HG03354 (cell line): ENCODE results near the gene SGPL1.

ENCODE experiments used
- ATAC-seq: cut with Tn5 transposase; IDR thresholded peaks from one replicate; pipeline ENCODE4 v1.9.1; 2021; ENCODE audit warnings: mild to moderate bottlenecking; ENCODE audit not compliant: unreplicated experiment, poor library complexity, severe bottlenecking

SGPL1 gene

DNA sequence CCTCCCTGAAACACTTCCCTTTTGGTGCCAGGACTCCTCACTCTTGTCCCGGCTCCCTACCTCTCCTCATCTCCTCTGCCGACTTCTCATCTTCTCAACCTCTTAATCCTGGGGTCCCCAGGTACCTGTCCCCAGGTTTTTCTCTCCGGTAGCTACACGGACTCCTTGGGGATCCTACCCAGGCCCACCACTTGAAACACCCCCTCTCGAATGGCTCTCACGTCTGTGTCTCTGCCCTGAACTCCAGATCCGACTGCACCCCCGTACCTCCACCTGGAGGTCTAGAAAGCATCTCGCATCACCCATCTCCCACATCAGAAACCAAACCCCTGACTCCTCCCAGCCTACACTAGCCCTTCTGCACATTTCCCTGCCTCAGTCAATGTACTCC is 35.4 kb upstream of the SGPL1 start:
- ATAC-seq = no peak

DNA sequence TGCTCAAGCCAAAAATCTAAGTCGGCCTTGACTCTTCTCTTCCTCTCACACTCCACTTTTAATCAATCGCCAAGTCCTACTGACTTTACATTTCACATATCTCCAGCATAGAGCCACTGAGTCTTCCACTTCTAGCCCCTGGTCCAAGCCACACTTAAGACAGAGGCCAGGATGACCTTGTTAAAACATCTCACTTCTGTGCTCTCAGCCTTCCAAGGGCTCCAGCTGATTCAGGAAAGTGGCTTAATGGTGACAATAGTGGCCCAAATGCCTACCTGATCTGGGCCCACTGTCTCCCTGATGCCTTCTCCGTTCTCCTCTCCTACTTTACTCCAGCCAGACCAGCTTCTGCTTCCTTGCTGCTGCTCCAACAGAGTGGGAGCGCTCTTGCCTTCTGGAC is 35.0 kb upstream of the SGPL1 start:
- no peak for ATAC-seq

DNA sequence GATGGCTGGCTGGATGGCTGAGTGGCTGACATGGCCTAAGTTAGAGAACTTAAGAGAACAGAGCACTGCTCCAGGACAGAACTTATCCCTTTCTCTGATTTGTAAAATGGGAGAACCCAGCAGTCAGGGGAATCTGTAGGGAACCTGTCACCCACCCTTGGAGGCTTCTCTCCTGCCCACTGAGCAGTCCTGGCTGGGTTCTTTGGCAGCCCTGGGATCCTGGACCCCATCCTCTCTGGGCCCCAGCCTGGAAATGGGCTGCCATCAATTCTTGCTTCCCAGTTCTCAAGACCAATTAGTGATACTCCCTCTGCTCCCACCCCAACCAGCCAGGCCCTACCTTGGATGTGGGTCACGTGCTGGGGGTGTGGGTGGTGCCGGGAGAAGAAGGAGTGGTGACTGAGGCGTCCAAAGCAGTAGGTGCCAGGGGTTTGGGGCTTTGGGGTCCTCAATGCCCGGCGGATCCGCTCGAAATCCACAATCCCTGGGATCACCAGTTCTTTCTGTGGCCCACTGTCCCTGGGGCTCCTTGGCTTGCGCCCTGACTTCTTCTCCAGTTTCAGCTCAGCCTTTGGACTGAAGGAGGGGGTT is 34.2 kb upstream of the SGPL1 start:
- no peak for ATAC-seq

DNA sequence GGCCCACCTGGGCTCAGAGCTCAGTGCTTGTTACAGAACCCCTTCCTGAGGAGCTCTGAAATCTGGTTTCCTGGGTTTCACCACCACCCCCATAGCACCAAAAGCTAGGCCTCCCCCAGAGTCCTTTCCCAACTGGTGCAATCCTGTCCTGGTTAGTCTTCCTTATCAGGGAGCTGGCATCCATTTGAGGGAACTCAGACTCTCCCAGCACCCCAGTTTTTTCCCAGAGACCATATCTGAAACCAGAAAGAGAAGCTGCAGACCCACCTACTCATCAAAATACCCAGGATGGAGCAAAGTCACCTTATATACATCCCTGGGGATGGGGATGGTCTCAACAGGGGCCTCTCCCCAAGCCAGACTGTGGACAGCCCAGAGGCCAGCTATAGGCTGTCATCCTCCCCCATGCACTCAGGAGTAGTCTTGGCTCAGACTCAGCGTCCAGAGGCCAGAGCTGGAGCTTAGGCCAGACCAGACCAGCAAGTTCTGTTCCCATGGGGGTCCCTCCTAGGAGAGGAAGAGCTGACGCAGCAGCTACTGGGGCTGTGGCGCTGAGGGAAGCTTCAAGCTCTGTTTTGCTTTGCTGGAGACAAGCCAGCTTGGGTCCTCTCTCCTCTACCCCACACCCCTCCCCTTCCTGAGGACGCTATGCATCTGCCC is 33.5 kb upstream of the SGPL1 start:
- no peak for ATAC-seq

DNA sequence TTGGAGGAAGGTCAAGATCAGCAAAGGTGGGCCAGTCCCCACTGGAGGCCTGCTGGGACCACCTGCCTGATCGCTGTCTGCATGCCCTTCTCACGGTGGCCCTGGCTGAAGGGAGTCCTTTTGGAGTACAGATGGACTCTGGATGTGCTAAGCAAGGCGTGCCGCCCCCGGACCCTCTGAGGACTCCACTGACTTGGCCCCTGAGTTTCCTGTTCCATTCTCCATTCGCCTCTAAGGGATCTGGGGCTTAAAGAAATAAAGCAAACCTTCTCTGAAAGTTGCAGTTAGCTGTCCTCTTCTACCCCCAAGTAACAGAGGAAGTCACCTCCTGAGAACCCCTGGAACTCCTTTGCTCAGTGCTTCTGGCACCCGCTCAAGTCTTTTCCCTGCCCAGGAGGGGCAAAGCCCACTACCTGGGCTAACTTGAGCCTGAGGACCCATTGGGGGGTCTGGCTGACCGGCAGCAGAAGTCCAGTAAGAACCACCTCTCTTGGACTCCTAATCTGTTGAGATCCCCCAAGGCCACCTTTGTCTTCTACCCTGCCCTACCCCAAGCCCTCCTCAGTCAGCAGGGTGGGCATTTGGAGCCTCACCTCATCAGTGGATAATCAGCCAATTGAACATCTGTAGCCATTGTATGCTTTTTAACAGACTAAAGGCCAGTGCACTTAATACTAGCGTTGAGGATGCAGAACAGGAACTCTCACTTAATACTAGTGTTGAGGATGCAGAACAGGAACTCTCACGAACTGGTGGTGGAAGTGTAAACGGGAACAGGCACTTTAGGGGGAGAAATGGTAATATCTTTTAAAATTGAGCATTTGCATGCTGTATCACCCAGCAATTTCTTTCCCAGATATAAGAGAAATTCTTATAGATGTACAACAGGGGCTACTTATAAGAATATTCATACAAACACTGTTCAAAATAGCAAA is 32.7 kb upstream of the SGPL1 start:
- no peak for ATAC-seq

DNA sequence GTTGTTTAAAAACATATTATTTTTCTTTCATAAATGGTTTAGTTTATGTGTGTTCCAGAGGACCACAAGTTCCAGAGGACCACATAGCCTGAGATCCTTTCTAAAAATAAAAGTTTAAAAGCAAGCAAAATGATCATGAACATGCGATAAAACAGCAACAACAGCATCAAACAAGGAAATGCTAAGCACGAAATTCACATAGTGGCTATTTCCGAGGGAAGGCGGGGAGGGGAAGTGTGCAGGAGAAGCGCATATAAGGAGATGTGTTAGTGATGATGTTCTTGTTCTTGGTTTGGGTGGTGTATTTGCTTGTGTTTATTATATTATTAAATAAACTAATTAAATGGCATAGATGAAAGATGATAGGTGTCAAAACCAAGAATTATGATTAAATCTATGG is 31.7 kb upstream of the SGPL1 start:
- ATAC-seq = no peak

DNA sequence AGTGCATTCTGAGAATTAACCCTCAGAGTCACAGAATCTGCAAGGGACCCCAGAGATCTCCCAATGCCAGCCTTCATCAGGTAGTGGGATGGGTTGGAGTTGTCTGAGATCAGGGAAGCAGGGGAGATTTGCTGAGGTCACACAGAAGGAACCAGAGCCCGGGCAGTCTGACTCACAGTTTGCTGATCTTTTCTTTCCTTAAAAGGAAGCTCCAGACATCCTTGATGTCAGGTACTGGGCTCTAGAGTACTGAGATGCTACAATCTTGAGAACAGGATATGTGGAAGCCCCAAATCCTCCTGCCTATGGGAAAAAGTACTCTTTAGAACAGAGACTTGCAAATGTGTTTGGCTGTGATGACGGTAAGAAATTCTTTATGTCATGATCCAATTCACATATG is 31.3 kb upstream of the SGPL1 start:
- ATAC-seq = no peak

DNA sequence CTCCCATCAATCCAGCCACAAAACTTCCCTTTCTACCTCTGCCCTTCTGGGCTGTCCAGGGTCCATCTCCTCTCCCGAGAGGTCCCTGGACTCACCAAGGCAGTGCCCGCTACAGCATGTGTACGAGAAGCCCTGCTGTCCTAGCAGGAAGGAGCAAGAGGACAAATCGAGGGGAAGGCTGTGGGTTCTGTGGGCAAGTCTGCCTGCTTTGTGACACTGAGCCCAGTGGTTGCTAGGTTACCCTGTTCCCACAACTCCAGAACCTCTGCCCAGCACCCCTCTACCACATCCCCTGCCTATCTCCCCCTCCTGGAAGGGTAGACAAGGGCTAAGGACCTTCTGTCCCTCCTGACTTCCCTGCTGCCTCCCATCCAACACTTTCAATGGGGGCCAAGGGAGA is 30.6 kb upstream of the SGPL1 start, which contains the start of gene TBATA:
TBATA (minus strand) TSS at position 188 of the 400 bp plus-strand sequence. CDS start 1,998 bp downstream, outside the sequence.
- ATAC-seq = no peak

DNA sequence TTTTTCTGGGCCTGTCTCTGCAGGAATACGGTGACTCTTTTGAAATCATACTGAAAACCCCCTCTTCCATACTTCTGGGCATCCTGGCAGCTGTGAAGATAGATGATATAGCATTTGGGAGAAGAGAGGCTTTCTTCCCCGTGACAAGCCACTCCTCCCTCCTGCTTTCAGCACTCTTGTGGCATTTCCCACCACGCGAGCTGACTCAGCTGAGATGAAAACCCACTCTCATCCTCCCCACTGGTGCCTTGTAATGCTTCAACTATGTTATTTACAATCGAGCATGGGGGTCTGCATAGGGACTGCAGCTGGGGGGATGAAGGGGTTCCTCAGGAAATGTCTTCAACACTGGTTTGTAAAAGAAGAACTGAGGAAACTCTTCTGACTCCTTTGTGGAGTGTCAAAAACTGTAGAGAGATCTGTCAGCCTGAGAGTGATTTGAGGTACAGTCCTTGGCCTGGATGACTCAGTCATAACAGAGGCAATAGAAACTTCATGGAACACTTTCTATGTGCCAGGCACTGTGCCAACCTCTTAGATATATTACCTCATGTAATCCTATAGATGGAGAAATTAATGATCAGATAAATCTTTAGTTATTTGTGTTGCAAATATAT is 28.8 kb upstream of the SGPL1 start:
- no peak for ATAC-seq

DNA sequence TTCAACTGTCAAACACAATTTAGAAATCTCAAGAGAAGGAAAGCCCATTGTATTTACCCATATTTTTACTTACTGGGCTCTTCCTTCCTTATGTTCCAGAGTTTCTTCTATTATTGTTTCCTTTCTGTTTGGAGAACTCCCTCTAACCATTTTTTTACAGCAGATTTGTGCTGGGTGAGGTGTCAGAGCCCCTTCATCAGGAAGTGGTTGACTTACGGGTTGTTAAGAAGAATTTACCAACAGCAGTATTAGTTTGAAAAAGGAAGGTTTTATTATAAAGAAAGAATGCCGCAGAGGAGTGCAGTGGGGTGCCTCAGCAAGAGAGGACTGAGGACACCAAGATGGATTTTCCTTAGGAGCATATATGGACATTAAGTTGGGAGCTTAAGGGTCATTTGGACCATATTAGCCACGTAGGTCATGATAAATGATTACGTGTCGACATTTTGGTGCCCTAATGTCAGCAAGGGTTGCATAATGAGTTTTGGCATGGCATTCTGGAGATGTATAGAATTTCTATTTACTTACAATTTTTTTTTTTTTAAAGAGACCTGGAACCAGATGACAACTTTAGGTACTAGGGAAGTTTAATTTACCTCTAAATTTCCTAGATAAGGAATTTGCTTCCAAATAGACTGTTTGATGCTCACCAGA is 24.2 kb upstream of the SGPL1 start:
- ATAC-seq = no peak

DNA sequence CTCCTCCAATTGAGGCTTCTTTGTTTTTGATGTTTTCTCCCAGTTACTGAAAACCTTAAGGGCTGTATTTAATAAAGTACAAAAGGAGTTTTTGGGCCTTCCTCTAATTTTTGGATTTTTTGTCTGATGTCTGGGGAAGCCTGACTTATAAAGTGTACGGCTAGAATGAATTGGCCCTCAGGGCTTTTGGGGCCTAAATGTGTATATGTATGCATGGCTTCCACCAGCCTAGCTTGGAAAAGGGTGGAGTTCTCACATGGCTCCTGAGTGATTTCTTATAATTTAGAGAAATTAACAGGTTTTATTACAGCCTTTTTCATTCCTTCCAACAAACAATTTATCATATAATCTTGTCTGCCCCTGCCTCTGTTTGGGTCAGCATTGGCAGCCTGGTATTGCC is 20.1 kb upstream of the SGPL1 start:
- ATAC-seq = no peak

DNA sequence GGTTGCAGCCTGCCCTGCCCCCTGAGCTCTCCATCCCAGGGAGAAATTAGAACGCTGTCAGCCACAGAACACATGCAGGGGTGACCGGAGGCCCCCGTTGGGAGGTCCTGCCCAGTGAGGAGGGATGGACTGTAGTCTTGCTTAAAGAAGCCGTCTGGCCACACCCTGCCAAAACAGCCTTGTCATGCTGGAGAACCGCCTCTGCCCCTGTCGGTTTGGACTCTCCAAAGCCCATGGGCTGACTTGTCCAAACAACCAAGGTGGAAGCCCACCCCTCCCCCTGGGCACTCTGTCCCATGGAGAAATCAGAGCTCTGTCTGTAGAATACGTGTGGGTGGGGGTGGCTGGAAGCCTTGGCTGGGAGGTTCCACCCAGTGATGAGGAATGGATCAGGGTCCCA is 17.9 kb upstream of the SGPL1 start:
- no peak for ATAC-seq

DNA sequence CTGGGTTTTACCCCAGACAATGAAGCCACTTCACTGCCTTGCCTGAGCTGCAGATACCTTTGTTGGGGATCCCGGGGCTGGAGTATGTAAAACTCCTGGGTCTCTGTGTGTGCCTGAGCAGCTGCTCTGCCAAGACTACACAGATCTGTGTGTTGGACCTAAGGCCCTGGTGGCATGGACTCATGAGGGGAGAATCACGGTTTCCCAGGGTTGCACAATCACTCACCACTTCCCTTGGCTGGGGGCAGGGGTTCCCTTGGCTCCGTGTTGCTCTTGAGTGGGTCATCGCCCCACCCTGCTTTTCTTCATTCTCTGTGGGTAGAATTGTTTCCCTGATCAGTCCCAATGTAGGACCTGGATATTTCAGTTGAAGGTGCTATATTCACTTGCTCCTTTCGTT is 16.6 kb upstream of the SGPL1 start:
- ATAC-seq = no peak

DNA sequence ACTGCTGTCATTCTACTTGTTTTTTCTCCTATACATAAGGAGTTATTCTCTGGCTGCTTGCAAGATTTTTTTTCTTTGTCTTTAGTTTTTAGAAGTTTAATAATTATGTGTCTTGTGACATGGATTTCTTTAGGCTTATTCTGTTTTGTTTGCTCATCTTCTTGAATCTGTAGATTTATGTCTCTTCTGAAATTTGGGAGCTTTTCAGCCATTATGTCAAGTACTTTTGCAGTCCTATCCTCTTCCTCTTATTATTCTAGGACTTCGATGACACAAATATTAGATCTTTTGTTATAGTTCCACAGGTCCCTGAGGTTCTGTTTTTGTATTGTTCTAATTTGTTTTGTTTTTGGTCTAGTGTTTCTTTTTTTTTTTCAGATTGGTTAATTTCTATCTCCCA is 13.9 kb upstream of the SGPL1 start:
- ATAC-seq = no peak

DNA sequence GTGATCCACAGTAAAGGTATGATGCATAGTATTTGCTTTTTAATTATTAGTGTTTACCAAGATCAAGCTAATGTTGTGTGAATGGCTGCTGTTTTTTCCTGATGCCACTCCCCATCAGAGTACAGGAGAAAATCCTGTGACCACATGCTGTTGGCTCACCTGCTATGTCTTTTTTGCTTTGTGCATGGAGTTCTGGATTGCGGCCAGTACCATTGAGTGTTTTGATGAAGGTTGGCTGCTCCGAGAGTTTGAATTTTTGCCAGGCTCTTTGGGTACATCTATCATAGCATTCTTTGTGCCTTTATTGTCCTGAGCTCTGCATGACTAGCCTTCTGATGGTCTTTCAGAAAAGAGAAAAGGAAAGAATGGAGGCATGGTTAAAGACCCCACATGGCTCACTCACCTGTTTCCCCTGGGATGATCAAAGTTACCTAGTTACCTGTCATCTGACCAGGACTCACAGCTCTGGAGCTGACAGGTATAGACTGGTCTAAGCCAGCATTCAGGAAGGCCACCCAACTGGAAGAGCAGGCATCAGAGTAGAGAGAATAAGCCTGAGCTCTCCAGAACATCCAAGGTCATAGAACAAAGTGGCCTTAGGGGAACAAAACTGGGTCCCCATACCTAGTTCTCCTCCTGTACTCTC is 11.8 kb upstream of the SGPL1 start:
- ATAC-seq = no peak

DNA sequence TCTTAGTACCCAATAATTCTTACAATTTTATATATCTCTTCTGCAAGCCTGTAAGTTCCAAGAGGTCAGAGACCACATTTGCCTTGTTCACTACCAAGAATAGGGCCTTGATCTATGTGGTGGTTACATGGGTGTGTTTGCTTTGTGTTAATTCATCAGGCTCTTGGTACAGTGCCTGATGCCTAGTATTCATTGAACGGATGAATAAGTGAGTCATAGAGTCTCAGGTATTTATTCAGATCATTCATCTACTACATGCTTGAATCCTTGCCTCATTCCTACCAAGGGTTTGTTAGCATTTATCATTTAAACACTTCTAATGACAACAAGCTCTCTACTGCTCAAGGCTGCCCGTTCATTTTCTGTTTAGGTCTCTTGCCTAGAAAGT is 11.3 kb upstream of the SGPL1 start:
- no peak for ATAC-seq

DNA sequence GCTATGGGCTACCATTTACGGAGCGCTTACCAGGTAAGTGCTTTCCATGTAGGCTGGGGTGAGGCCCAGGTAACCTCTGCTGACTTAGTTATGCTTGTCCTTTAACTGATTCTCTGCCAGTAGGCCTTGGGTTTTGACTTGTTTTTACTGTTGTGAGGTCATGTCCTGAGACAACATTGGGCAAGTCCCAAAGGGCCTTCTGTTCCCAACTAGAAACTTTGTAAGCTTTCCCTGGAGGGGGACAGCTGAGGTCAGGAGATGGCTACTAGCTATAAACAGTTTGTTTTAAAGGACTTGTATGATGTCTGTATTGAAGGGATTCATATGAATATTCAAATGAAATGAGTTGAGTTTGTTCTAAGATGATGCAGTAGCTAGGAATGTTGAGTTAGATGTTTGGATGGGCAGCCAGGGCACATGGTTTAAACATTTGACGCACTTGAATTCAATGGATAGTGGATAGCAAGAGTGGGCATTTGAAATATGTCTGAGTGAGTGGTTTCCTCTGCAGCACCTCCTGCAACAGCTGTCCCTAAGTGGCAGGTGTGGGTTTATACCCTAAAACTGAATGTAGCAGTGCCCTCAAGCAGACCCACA is 10.0 kb upstream of the SGPL1 start:
- ATAC-seq = no peak

DNA sequence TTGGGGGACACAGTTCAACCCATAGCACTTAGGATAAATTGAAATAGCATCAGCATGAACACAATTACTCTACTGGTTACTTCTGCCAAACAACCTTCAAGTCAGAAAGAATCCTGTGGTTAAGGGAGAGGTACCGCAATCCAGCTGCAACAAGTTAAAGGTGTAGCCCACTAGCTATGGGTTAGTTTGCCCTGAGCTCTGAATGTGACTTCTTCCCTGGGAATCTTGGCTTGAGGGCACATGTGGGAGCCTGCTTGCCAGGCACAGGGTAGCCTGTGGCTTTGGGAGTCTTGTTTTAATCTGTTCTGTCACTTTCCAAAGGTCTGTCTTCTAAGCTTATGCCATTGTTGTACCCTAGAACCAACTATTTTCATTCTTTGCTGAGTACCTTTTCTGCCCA is 8.9 kb upstream of the SGPL1 start:
- no peak for ATAC-seq

DNA sequence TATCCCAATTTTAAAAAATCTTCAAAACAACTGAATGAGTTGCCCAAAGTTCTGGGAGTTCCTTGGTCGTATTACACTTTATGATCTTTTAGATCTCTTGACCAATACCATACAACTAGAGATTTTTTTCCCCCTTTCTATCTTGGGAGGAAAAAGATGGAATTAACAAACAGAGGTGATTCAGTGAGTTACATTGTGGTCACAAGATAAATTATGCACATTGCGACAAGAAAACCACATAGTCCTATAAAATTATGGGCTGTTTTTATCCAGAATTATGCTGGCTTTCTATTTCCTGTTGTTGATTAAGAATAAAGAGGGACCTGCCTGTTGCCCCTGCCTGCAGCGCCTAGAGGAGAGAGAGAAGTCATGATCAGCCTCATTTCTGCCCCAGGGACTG is 8.2 kb upstream of the SGPL1 start:
- no peak for ATAC-seq
